ENCODE measurements around the gene GNMT.

- TF ChIP-seq CTCF (IDR thresholded peaks at IDR 0.05; ENCODE audit: insufficient read depth, low read length, poor library complexity, severe bottlenecking) = no peak
- no peak for TF ChIP-seq EZH2phosphoT487 (conservative IDR thresholded peaks at IDR 0.05; ENCODE audit: low read length)
These were observed at the start of gene GNMT for GRCh38 chr6:42960243-42961019.
